GM12878 (cell line): ENCODE results near the gene ADAM15. TPM values are rescaled to one million over a fixed set of nuclear protein-coding genes. Genes with fewer than 3 reads are reported as not detected.
A peak's percentile ranks its signal among the peaks of the same experiment; 100 is the strongest.

Experiments
- BCL3 ChIP-seq: IDR thresholded peaks from 2 replicates; pipeline ENCODE4 v1.6.1; 2011; ENCODE audit warnings: borderline replicate concordance, low read depth, mild to moderate bottlenecking, moderate library complexity, low read length; ENCODE audit not compliant: insufficient read depth, poor library complexity, severe bottlenecking
- CBX3 ChIP-seq: fragments of 200-600 bp; sonication (generic); IDR thresholded peaks from 2 replicates; pipeline ENCODE4 v1.6.1; 2016; ENCODE audit warnings: low read depth, borderline replicate concordance
- CEBPB ChIP-seq, 2 experiments: fragments of 150-350 bp in 1 of 2; IDR thresholded peaks; 2 replicates each; pipeline ENCODE4 v1.6.1; 2012 to 2014; ENCODE audit warnings: low read depth in 2 of 2, low read length in 2 of 2, borderline replicate concordance in 1 of 2, inconsistent platforms in 1 of 2
- CREM ChIP-seq: IDR thresholded peaks from 2 replicates; pipeline ENCODE4 v1.6.1; 2014; ENCODE audit warnings: antibody characterized with exemption, low read depth
- FOXK2 ChIP-seq: fragments of 450-650 bp; IDR thresholded peaks from 2 replicates; pipeline ENCODE4 v1.6.1; 2017; ENCODE audit warnings: mild to moderate bottlenecking, moderate library complexity
- HDAC2 ChIP-seq: fragments of 200-600 bp; sonication (generic); IDR thresholded peaks from 2 replicates; pipeline ENCODE4 v1.6.1; 2017
- HDAC6 ChIP-seq: fragments of 200-600 bp; sonication (generic); IDR thresholded peaks from one replicate; pipeline ENCODE4 v1.8.0; 2017; ENCODE audit warnings: antibody characterized with exemption; ENCODE audit not compliant: unreplicated experiment
- IRF4 ChIP-seq: IDR thresholded peaks from 2 replicates; pipeline ENCODE4 v1.6.1; 2011; ENCODE audit warnings: low read depth, low read length
- JUNB ChIP-seq: IDR thresholded peaks from 2 replicates; pipeline ENCODE4 v1.6.1; 2016; ENCODE audit warnings: antibody characterized with exemption, mild to moderate bottlenecking
- JUND ChIP-seq: IDR thresholded peaks from 2 replicates; pipeline ENCODE4 v1.6.1; 2012; ENCODE audit warnings: low read depth, mild to moderate bottlenecking, low read length, improper control_type of control experiment, moderate library complexity
- NR2C2 ChIP-seq: IDR thresholded peaks from 2 replicates; pipeline ENCODE4 v1.6.1; 2011; ENCODE audit warnings: borderline replicate concordance, low read depth; ENCODE audit not compliant: control insufficient read depth, insufficient read length
- PAX8 ChIP-seq: fragments of 450-650 bp; IDR thresholded peaks from 2 replicates; pipeline ENCODE4 v1.6.1; 2017; ENCODE audit warnings: mild to moderate bottlenecking, moderate library complexity
- RB1 ChIP-seq: fragments of 450-650 bp; formaldehyde crosslinking; IDR thresholded peaks from 2 replicates; pipeline ENCODE4 v1.6.1; 2017; ENCODE audit warnings: mild to moderate bottlenecking, borderline replicate concordance
- RBBP5 ChIP-seq: fragments of 200-600 bp; sonication (generic); conservative IDR thresholded peaks from 2 replicates; pipeline ENCODE4 v1.6.1; 2016
- RELA ChIP-seq: fragments of 450-650 bp; IDR thresholded peaks from 2 replicates; pipeline ENCODE4 v1.8.0; 2014; ENCODE audit warnings: borderline replicate concordance; ENCODE audit not compliant: partially characterized antibody
- SREBF2 ChIP-seq: IDR thresholded peaks from 2 replicates; pipeline ENCODE4 v1.6.1; 2012; ENCODE audit warnings: mild to moderate bottlenecking, low read length
- USF2 ChIP-seq: IDR thresholded peaks from 2 replicates; pipeline ENCODE4 v1.6.1; 2011; ENCODE audit warnings: low read depth, low read length, improper control_type of control experiment, borderline replicate concordance
- YY1 ChIP-seq: IDR thresholded peaks from 2 replicates; pipeline ENCODE4 v1.6.1; 2011; ENCODE audit warnings: low read depth, mild to moderate bottlenecking, low read length
- ZBTB33 ChIP-seq: fragments of 450-650 bp; IDR thresholded peaks from 2 replicates; pipeline ENCODE4 v1.6.1; 2017; ENCODE audit warnings: mild to moderate bottlenecking
- ZBTB40 ChIP-seq: fragments of 450-650 bp; IDR thresholded peaks from 2 replicates; pipeline ENCODE4 v1.6.1; 2016; ENCODE audit warnings: mild to moderate bottlenecking, moderate library complexity, borderline replicate concordance
- ZNF217 ChIP-seq: fragments of 450-650 bp; IDR thresholded peaks from 2 replicates; pipeline ENCODE4 v1.6.1; 2017; ENCODE audit warnings: antibody characterized with exemption, mild to moderate bottlenecking
- polyA plus RNA-seq, 11 experiments: library from polyadenylated mRNA; depleted of rRNA in 4 of 11; unstranded in 6 of 11; stranded (reverse) in 5 of 11; fragments of >200 nt; fragmentation: Nextera tagmentation in 4 of 11; fragmentation: Illumina TruSeq in 1 of 11; extraction: Ambion mirVana in 4 of 11; extraction: Trizol in 1 of 11; gene quantifications; 1 replicate in 1 of 11; 2 replicates in 10 of 11; pipeline versions ENCODE4 v1.2.1 to v1.2.3, GENCODE V29; 2011 to 2016; ENCODE audit warnings: inconsistent platforms in 2 of 11, missing spikeins in 2 of 11, low read depth in 1 of 11
- total RNA-seq, 4 experiments: library from RNA; depleted of rRNA in 3 of 4; stranded (reverse); fragments of >200 nt in 3 of 4; fragmentation: Illumina TruSeq in 1 of 4; extraction: Trizol in 1 of 4; gene quantifications; 2 replicates each; pipeline versions ENCODE4 v1.2.1 to v1.2.3, GENCODE V29; 2013 to 2021

Gene ADAM15
- total and polyA plus RNA-seq, 10 of the 15 experiments (the other 5 are each of a cell fraction or from before 2014, with no cell fraction given) = 0.29 to 38.8 (median 14.7) TPM

- TF ChIP-seq ZBTB40 (no peak), ZNF217 (peak; percentile 71; the same call in 1 of the 2 replicates), PAX8 (no peak), BCL3 (no peak), HDAC2 (no peak), CBX3 (no peak), RELA (no peak), RBBP5 (no peak), YY1 (0 out of 2 replicates have a peak, but pooled peaks have one; percentile 36), ZBTB33 (no peak), HDAC6 (no peak), FOXK2 (no peak), CEBPB (IDR thresholded peaks at IDR 0.05; ENCODE audit: borderline replicate concordance in 1 of 2, low read depth in 2 of 2, low read length in 2 of 2) (no peak), RB1 (peak; percentile 82; the same call in 1 of the 2 replicates), CREM (0 out of 2 replicates have a peak, but pooled peaks have one; percentile 1), SREBF2 (no peak), JUNB (no peak), JUND (no peak), USF2 (no peak), IRF4 (no peak), NR2C2 (no peak)
Observed at GRCh38 chr1:155050560-155051341, at the start of gene ADAM15 (continued).
